Measurements from ENCODE around the gene NTRK1. TPM values are rescaled to one million over a fixed set of nuclear protein-coding genes. Genes with fewer than 3 reads are reported as not detected.
A peak's percentile ranks its signal among the peaks of the same experiment; 100 is the strongest.

NTRK1 gene
- total and polyA plus RNA-seq, 2 of the 13 experiments (the other 11 are each of a cell fraction or from before 2014, with no cell fraction given) = not detected

GRCh38 chr1:156860113-156860627 lies 495 bp upstream of the NTRK1 start (continued):
- TF ChIP-seq ZKSCAN5 (CRISPR knock-in tag; IDR thresholded peaks at IDR 0.05) (no peak), NFAT5 (CRISPR knock-in tag; IDR thresholded peaks at IDR 0.05) (no peak), MTF2 (CRISPR knock-in tag; IDR thresholded peaks at IDR 0.05; ENCODE audit: borderline replicate concordance) (peak; percentile 22; the same call in 1 of the 2 replicates), HNRNPLL (IDR thresholded peaks at IDR 0.05; ENCODE audit: low read depth, low read length, poor library complexity, severe bottlenecking) (no peak), ZNF12 (CRISPR knock-in tag; IDR thresholded peaks at IDR 0.05) (no peak)
- TF ChIP-seq, protein P1, sequence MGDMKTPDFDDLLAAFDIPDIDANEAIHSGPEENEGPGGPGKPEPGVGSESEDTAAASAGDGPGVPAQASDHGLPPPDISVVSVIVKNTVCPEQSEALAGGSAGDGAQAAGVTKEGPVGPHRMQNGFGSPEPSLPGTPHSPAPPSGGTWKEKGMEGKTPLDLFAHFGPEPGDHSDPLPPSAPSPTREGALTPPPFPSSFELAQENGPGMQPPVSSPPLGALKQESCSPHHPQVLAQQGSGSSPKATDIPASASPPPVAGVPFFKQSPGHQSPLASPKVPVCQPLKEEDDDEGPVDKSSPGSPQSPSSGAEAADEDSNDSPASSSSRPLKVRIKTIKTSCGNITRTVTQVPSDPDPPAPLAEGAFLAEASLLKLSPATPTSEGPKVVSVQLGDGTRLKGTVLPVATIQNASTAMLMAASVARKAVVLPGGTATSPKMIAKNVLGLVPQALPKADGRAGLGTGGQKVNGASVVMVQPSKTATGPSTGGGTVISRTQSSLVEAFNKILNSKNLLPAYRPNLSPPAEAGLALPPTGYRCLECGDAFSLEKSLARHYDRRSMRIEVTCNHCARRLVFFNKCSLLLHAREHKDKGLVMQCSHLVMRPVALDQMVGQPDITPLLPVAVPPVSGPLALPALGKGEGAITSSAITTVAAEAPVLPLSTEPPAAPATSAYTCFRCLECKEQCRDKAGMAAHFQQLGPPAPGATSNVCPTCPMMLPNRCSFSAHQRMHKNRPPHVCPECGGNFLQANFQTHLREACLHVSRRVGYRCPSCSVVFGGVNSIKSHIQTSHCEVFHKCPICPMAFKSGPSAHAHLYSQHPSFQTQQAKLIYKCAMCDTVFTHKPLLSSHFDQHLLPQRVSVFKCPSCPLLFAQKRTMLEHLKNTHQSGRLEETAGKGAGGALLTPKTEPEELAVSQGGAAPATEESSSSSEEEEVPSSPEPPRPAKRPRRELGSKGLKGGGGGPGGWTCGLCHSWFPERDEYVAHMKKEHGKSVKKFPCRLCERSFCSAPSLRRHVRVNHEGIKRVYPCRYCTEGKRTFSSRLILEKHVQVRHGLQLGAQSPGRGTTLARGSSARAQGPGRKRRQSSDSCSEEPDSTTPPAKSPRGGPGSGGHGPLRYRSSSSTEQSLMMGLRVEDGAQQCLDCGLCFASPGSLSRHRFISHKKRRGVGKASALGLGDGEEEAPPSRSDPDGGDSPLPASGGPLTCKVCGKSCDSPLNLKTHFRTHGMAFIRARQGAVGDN (CRISPR knock-in tag; IDR thresholded peaks at IDR 0.05) = peak; percentile 38
- TF ChIP-seq, protein P2, sequence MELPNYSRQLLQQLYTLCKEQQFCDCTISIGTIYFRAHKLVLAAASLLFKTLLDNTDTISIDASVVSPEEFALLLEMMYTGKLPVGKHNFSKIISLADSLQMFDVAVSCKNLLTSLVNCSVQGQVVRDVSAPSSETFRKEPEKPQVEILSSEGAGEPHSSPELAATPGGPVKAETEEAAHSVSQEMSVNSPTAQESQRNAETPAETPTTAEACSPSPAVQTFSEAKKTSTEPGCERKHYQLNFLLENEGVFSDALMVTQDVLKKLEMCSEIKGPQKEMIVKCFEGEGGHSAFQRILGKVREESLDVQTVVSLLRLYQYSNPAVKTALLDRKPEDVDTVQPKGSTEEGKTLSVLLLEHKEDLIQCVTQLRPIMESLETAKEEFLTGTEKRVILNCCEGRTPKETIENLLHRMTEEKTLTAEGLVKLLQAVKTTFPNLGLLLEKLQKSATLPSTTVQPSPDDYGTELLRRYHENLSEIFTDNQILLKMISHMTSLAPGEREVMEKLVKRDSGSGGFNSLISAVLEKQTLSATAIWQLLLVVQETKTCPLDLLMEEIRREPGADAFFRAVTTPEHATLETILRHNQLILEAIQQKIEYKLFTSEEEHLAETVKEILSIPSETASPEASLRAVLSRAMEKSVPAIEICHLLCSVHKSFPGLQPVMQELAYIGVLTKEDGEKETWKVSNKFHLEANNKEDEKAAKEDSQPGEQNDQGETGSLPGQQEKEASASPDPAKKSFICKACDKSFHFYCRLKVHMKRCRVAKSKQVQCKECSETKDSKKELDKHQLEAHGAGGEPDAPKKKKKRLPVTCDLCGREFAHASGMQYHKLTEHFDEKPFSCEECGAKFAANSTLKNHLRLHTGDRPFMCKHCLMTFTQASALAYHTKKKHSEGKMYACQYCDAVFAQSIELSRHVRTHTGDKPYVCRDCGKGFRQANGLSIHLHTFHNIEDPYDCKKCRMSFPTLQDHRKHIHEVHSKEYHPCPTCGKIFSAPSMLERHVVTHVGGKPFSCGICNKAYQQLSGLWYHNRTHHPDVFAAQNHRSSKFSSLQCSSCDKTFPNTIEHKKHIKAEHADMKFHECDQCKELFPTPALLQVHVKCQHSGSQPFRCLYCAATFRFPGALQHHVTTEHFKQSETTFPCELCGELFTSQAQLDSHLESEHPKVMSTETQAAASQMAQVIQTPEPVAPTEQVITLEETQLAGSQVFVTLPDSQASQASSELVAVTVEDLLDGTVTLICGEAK (IDR thresholded peaks at IDR 0.05) = no peak
- TF ChIP-seq, protein P2 (CRISPR knock-in tag; IDR thresholded peaks at IDR 0.05) = 0 out of 2 replicates have a peak, but pooled peaks have one; percentile 10
- TF ChIP-seq, protein P3, sequence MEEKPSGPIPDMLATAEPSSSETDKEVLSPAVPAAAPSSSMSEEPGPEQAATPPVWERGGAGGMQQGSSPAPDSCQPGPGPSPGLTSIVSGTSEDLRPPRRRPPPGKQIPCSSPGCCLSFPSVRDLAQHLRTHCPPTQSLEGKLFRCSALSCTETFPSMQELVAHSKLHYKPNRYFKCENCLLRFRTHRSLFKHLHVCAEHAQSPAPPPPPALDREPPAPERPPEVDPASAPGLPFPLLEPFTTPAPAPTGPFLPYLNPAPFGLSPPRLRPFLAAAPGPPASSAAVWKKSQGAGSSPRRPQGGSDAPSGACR (CRISPR knock-in tag; IDR thresholded peaks at IDR 0.05) = 0 out of 2 replicates have a peak, but pooled peaks have one; percentile 22

All from HepG2 (cell line).